Neural cell (in vitro differentiated cells): ENCODE results near the gene POLDIP3.

Experiments used
- RAD21 ChIP-seq: fragments of 450-650 bp; conservative IDR thresholded peaks from 2 replicates; pipeline ENCODE4 v1.6.1; 2014; ENCODE audit warnings: antibody characterized with exemption, mild to moderate bottlenecking, moderate library complexity
- TF ChIP-seq, protein P1 (sequence below): fragments of 450-650 bp; IDR thresholded peaks from 2 replicates; pipeline ENCODE4 v1.5.1; 2014; ENCODE audit warnings: antibody characterized with exemption, mild to moderate bottlenecking, moderate library complexity; ENCODE audit not compliant: poor library complexity, severe bottlenecking

DNA sequence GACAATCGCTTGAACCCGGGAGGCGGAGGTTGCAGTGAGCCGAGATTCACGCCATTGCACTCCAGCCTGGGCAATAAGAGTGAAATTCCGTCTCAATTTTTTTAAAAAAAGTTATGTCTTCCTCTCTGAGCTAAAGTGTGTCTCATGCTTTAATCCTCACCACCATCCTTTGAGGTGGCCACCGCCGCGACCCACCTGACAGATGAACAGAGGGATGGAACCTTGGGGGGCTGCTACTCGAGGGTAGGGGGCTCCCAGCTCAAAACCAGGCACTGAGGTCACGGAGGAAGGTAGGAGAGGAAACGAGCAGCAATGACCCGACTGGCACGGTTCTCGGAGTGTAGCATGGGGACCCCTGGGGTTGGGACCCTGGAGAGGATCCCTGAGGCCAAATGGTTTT, 10.7 kb upstream of the POLDIP3 start:
- TF ChIP-seq RAD21: no peak
- TF ChIP-seq, protein P1, sequence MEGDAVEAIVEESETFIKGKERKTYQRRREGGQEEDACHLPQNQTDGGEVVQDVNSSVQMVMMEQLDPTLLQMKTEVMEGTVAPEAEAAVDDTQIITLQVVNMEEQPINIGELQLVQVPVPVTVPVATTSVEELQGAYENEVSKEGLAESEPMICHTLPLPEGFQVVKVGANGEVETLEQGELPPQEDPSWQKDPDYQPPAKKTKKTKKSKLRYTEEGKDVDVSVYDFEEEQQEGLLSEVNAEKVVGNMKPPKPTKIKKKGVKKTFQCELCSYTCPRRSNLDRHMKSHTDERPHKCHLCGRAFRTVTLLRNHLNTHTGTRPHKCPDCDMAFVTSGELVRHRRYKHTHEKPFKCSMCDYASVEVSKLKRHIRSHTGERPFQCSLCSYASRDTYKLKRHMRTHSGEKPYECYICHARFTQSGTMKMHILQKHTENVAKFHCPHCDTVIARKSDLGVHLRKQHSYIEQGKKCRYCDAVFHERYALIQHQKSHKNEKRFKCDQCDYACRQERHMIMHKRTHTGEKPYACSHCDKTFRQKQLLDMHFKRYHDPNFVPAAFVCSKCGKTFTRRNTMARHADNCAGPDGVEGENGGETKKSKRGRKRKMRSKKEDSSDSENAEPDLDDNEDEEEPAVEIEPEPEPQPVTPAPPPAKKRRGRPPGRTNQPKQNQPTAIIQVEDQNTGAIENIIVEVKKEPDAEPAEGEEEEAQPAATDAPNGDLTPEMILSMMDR: no peak
